Measurements from ENCODE around the gene BABAM2. TPM values are rescaled to one million over a fixed set of nuclear protein-coding genes. Genes with fewer than 3 reads are reported as not detected.
A peak's percentile ranks its signal among the peaks of the same experiment; 100 is the strongest.

BABAM2 gene
- total and polyA plus RNA-seq, 3 experiments from 2014 or later: 59.4 to 66.7 (median 65.6) TPM

GRCh38 chr2:28342081-28342967, 451.8 kb downstream of the BABAM2 start:
- H3K36me3 ChIP-seq (ENCODE audit: insufficient read depth, low read length): no peaks in the 10 kb centered on the region
- CTCF ChIA-PET: no interaction called here
- H3K9me3 ChIP-seq (ENCODE audit: low read length): no peaks in the 10 kb centered on the region
- Mint-ChIP-seq H3K4me3 (peak overlapping the region in 1 of 7 donors; percentile 78), H3K9me3 (no peaks in the 10 kb centered on the region), H3K4me1 (peaks cover 2 to 13% (median 6%) of the 10 kb centered on the region in 3 donors), H3K36me3 (peaks cover 0 to 9% (median 3%) of the 10 kb centered on the region in 3 donors), H3K27ac (peak overlapping the region in 6 of 8 donors; percentile 22 to 83 (median 70)), H3K27me3 (no peaks in the 10 kb centered on the region)
- no peak for DNase-seq
- H3K27me3 ChIP-seq (ENCODE audit: insufficient read depth, low read length, poor library complexity, severe bottlenecking): no peaks in the 10 kb centered on the region
- no peak overlapping the region for H3K27ac ChIP-seq (ENCODE audit: low read depth, low read length)
- no peak overlapping the region for H3K4me3 ChIP-seq (ENCODE audit: low read length)
- peaks cover 7% of the 10 kb centered on the region for H3K4me1 ChIP-seq (ENCODE audit: insufficient read depth, low read length)
- POLR2A ChIA-PET: no interaction called here

DNA sequence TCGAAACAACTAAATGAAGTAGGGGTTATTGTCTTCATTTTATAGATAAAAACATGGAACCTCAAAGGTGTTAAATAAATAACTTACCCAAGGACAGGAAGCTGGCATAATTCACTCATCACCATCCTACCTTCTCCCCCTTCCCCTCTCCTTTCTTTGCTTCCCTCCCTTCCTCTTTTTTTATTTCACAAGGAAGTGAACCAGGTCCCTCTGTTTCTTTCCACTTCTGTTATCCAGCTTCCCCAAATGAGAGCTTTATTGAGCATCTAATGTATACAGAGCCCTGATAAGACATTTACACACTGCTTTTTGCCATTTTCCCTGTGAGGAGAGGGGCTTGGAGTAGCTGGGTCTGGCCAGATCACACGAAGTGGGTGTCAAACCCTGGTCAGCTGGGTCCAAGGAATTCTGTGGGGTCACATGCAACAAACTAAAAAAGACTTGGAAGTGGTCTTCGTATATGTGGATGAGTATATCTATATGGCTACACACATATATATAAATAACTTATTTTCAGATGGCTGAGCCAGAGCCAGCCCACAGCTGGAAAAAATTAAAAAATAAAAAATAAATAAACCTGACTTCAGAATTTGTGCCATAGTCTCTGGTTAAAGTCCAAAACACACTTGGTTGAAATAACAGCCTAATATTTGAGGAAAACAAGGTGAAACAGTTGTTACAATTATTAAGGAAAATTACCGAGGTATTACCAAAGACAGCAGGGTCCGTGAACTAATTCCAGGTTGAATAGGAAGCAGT, 452.8 kb downstream of the BABAM2 start:
- Histone ChIP-seq H3K4me3 (ENCODE audit: low read length) (no peak overlapping the region), H3K9me3 (ENCODE audit: low read length) (no peaks in the 10 kb centered on the region), H3K36me3 (ENCODE audit: insufficient read depth, low read length) (no peaks in the 10 kb centered on the region), H3K27me3 (ENCODE audit: insufficient read depth, low read length, poor library complexity, severe bottlenecking) (no peaks in the 10 kb centered on the region), H3K27ac (ENCODE audit: low read depth, low read length) (no peak overlapping the region), H3K4me1 (ENCODE audit: insufficient read depth, low read length) (peaks cover 17% of the 10 kb centered on the region)
- peaks cover 13 to 23% (median 15%) of the 10 kb centered on the region in 3 donors for H3K4me1 Mint-ChIP-seq
- no peaks in the 10 kb centered on the region for H3K9me3 Mint-ChIP-seq
- DNase-seq: no peak
- no peaks in the 10 kb centered on the region for H3K27me3 Mint-ChIP-seq
- POLR2A ChIA-PET: interaction anchor here (0.6 kb wide), 1 partner anchor 29 kb away, joined by 3 read pairs; no protein-coding TSS in a partner anchor
- H3K36me3 Mint-ChIP-seq: peaks cover 0 to 7% (median 3%) of the 10 kb centered on the region in 3 donors
- peak overlapping the region in 7 of 8 donors; percentile 59 to 83 (median 70) for H3K27ac Mint-ChIP-seq
- H3K4me3 Mint-ChIP-seq: no peak overlapping the region
- CTCF ChIA-PET: no interaction called here

- Mint-ChIP-seq H3K9me3 (no peaks in the 10 kb centered on the region), H3K4me1 (peaks cover 21 to 31% (median 22%) of the 10 kb centered on the region in 3 donors), H3K4me3 (no peak overlapping the region), H3K36me3 (peaks cover 0 to 2% (median 2%) of the 10 kb centered on the region in 3 donors), H3K27me3 (no peaks in the 10 kb centered on the region), H3K27ac (peak overlapping the region in 3 of 8 donors; percentile 36 to 84 (median 70))
- no peak overlapping the region for H3K4me3 ChIP-seq (ENCODE audit: low read length)
- H3K9me3 ChIP-seq (ENCODE audit: low read length): no peaks in the 10 kb centered on the region
- peak in 1 of 5 donors; percentile 27 for DNase-seq
- CTCF ChIA-PET: no interaction called here
- POLR2A ChIA-PET: no interaction called here
- no peak overlapping the region for H3K27ac ChIP-seq (ENCODE audit: low read depth, low read length)
- H3K27me3 ChIP-seq (ENCODE audit: insufficient read depth, low read length, poor library complexity, severe bottlenecking): no peaks in the 10 kb centered on the region
- peaks cover 25% of the 10 kb centered on the region for H3K4me1 ChIP-seq (ENCODE audit: insufficient read depth, low read length)
- H3K36me3 ChIP-seq (ENCODE audit: insufficient read depth, low read length): no peaks in the 10 kb centered on the region
Observed at GRCh38 chr2:28343971-28344715, 453.6 kb downstream of the BABAM2 start.

DNA sequence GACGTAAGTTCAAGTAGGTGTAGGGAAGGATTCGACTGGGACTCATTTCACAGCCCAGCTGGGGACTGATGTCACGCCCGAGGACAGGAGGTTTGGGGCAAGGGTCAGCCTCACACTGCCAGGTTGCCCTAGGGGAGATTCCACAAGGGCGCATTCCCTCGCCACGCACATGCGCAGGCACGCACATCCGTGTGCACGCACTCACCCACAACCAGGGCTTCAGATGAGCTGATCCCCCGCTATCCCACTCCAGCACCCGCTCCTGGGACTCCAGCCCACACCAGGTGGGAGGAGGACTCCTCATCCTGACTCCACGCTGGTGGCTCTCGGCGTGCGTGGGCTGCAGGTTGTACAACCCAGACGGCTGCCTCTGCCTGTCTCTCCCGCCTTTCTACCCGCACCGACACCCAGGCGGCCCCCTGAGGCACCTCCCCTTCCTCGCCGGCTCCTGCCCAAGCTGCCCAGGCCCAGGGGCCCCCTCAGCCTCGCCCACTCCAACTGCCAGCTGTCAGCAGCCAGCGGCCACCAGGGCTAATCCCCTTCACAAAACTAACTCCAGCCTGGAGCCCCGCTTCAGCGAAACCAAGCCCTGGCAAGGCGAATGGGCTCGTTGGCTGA, 454.3 kb downstream of the BABAM2 start:
- no peak overlapping the region for H3K27ac ChIP-seq (ENCODE audit: low read depth, low read length)
- DNase-seq: peak in 1 of 5 donors; percentile 45
- Mint-ChIP-seq H3K36me3 (no peaks in the 10 kb centered on the region), H3K9me3 (no peaks in the 10 kb centered on the region), H3K27me3 (no peaks in the 10 kb centered on the region), H3K4me1 (peaks cover 23 to 36% (median 24%) of the 10 kb centered on the region in 3 donors), H3K4me3 (no peak overlapping the region), H3K27ac (peak overlapping the region in 3 of 8 donors; percentile 36 to 61 (median 40))
- H3K9me3 ChIP-seq (ENCODE audit: low read length): no peaks in the 10 kb centered on the region
- peaks cover 31% of the 10 kb centered on the region for H3K4me1 ChIP-seq (ENCODE audit: insufficient read depth, low read length)
- CTCF ChIA-PET: no interaction called here
- no peak overlapping the region for H3K4me3 ChIP-seq (ENCODE audit: low read length)
- H3K36me3 ChIP-seq (ENCODE audit: insufficient read depth, low read length): no peaks in the 10 kb centered on the region
- POLR2A ChIA-PET: no interaction called here
- no peaks in the 10 kb centered on the region for H3K27me3 ChIP-seq (ENCODE audit: insufficient read depth, low read length, poor library complexity, severe bottlenecking)

DNA sequence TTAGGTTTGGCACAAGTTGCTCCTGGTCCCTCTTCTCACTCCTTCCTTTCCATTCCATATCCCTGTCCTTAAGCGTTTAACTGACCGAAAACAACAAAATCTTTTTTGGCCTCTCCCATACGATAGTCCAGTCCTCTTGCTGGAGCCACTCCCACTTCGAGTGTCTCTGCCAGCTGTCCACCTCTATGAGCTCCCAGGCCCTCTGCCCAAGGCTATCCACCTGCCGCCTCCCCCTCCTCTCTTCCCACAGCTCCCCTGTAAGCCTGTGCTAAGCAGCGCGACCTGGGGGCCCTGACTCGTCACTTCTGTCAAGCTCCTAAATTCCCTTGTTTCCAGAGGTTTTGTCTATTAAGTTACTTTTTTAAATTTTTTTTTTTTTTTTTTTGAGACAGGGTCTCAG, 455.1 kb downstream of the BABAM2 start:
- CTCF ChIA-PET: interaction anchor here (0.8 kb wide), 1 partner anchor 11 kb away, joined by 4 read pairs; no protein-coding TSS in a partner anchor
- H3K4me3 Mint-ChIP-seq: no peak overlapping the region
- H3K36me3 ChIP-seq (ENCODE audit: insufficient read depth, low read length): no peaks in the 10 kb centered on the region
- no peak overlapping the region for H3K27ac ChIP-seq (ENCODE audit: low read depth, low read length)
- H3K27ac Mint-ChIP-seq: peak overlapping the region in 5 of 8 donors; percentile 29 to 82 (median 61)
- no peaks in the 10 kb centered on the region for H3K9me3 Mint-ChIP-seq
- POLR2A ChIA-PET: no interaction called here
- H3K4me1 Mint-ChIP-seq: peaks cover 23 to 39% (median 24%) of the 10 kb centered on the region in 3 donors
- no peaks in the 10 kb centered on the region for H3K27me3 Mint-ChIP-seq
- H3K4me3 ChIP-seq (ENCODE audit: low read length): no peak overlapping the region
- no peaks in the 10 kb centered on the region for H3K27me3 ChIP-seq (ENCODE audit: insufficient read depth, low read length, poor library complexity, severe bottlenecking)
- no peaks in the 10 kb centered on the region for H3K9me3 ChIP-seq (ENCODE audit: low read length)
- no peak for DNase-seq
- no peaks in the 10 kb centered on the region for H3K36me3 Mint-ChIP-seq
- H3K4me1 ChIP-seq (ENCODE audit: insufficient read depth, low read length): peaks cover 31% of the 10 kb centered on the region

DNA sequence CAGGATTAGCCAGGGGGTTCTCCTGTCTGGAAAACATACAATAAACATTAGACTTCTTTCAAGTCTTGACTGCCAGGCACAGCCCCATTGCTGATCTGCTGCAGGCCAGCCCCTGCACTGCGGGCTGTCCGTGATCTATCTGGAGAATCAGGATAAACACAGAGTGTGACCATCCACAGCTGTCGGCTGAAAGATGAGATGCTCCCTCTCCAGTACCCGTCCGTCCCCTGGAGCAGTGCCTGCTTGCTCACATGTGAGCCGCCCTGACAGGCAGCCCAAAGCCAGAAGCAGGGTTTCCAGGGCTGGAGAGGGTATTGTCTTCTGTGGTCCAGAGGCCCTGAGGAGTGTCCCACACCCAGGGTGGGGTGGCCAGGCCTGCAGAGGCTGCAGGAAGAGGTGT, 456.1 kb downstream of the BABAM2 start:
- H3K36me3 Mint-ChIP-seq: no peaks in the 10 kb centered on the region
- Histone ChIP-seq H3K4me1 (ENCODE audit: insufficient read depth, low read length) (peaks cover 31% of the 10 kb centered on the region), H3K27me3 (ENCODE audit: insufficient read depth, low read length, poor library complexity, severe bottlenecking) (no peaks in the 10 kb centered on the region), H3K36me3 (ENCODE audit: insufficient read depth, low read length) (no peaks in the 10 kb centered on the region), H3K27ac (ENCODE audit: low read depth, low read length) (no peak overlapping the region), H3K4me3 (ENCODE audit: low read length) (no peak overlapping the region), H3K9me3 (ENCODE audit: low read length) (no peaks in the 10 kb centered on the region)
- no peak overlapping the region for H3K4me3 Mint-ChIP-seq
- CTCF ChIA-PET: no interaction called here
- POLR2A ChIA-PET: no interaction called here
- peak overlapping the region in 6 of 8 donors; percentile 72 to 96 (median 92) for H3K27ac Mint-ChIP-seq
- H3K27me3 Mint-ChIP-seq: no peaks in the 10 kb centered on the region
- peaks cover 25 to 40% (median 26%) of the 10 kb centered on the region in 3 donors for H3K4me1 Mint-ChIP-seq
- peak in 1 of 5 donors; percentile 42 for DNase-seq
- no peaks in the 10 kb centered on the region for H3K9me3 Mint-ChIP-seq

GRCh38 chr2:28347193-28347592, 456.7 kb downstream of the BABAM2 start:
- Mint-ChIP-seq H3K4me3 (peak overlapping the region in 4 of 7 donors; percentile 28 to 63 (median 55)), H3K27ac (peak overlapping the region; percentile 62 to 96 (median 94))

More at GRCh38 chr2:28347193-28347592, 456.7 kb downstream of the BABAM2 start:
- Mint-ChIP-seq H3K36me3 (no peaks in the 10 kb centered on the region), H3K9me3 (no peaks in the 10 kb centered on the region), H3K4me1 (peaks cover 27 to 43% (median 29%) of the 10 kb centered on the region in 3 donors), H3K27me3 (no peaks in the 10 kb centered on the region)
- H3K27ac ChIP-seq (ENCODE audit: low read depth, low read length): no peak overlapping the region
- H3K4me1 ChIP-seq (ENCODE audit: insufficient read depth, low read length): peaks cover 31% of the 10 kb centered on the region
- no peaks in the 10 kb centered on the region for H3K27me3 ChIP-seq (ENCODE audit: insufficient read depth, low read length, poor library complexity, severe bottlenecking)
- H3K9me3 ChIP-seq (ENCODE audit: low read length): no peaks in the 10 kb centered on the region
- no peaks in the 10 kb centered on the region for H3K36me3 ChIP-seq (ENCODE audit: insufficient read depth, low read length)
- CTCF ChIA-PET: interaction anchor here (1.0 kb wide), 1 partner anchor 43 kb away, joined by 3 read pairs; no protein-coding TSS in a partner anchor
- DNase-seq: peak in 1 of 5 donors; percentile 32
- POLR2A ChIA-PET: interaction anchor here (0.5 kb wide), 1 partner anchor 701 kb away, joined by 4 read pairs; no protein-coding TSS in a partner anchor
- no peak overlapping the region for H3K4me3 ChIP-seq (ENCODE audit: low read length)

All from CD8-positive, alpha-beta memory T cell (primary cell).